Stimulated activated CD4-positive, alpha-beta T cell treated with anti-CD3 and anti-CD28 coated beads, Interleukin-4, amount 100 ng/mL, for 24 hours (primary cell): ENCODE results near the gene SLC45A3.
"Not testable (repeated sequence)": the region's sequence is repeated elsewhere in the genome, so short reads cannot be mapped to it uniquely, and the experiment has no call there.

ENCODE experiments used
- DNase-seq: peaks from one replicate; pipeline ENCODE4 v3.0.0-alpha.2; 2020

The SLC45A3 gene, protein sequence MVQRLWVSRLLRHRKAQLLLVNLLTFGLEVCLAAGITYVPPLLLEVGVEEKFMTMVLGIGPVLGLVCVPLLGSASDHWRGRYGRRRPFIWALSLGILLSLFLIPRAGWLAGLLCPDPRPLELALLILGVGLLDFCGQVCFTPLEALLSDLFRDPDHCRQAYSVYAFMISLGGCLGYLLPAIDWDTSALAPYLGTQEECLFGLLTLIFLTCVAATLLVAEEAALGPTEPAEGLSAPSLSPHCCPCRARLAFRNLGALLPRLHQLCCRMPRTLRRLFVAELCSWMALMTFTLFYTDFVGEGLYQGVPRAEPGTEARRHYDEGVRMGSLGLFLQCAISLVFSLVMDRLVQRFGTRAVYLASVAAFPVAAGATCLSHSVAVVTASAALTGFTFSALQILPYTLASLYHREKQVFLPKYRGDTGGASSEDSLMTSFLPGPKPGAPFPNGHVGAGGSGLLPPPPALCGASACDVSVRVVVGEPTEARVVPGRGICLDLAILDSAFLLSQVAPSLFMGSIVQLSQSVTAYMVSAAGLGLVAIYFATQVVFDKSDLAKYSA

DNA sequence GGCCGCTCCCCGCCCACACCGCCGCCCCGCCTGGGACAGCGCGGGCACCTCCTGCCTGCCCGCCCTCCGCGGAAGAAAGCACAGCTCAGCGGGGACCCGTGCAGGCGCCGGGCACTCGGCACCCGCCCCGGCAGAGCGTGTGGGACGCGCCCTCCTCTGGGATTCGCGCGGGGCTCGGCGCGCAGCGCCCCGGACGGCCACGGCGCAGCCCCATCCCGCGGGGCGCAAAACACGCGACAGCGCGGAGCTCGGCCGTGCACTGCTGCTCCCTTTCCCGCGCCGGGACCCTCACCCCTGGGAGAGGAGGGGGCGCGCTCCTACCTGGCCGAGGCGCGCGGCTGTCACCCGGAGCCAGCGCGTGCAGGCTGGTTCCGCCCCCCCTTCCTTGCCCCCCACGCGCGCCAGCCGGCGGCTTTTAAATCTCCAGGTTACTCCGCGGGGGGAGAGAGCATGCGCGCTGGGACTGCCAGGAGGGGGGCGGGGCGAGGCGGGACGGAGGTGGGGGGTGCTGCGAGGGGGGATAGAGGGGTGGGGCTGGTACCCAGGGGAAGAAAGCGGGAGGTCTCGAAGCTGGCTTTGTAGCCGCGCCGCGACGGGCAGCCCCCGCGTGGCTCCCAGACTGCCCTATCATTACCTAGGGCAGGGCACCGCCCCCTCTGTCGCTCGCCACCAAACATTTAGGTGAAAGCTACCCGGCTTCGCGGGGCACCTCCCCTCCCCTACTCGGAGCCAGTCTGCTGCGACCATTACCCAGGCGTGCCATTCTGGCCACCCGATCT is at the start of gene SLC45A3:
SLC45A3 (minus strand) TSS at position 437 of the 779 bp plus-strand sequence. CDS start 15,853 bp downstream, outside the sequence.
- peak; percentile 46 for DNase-seq

DNA sequence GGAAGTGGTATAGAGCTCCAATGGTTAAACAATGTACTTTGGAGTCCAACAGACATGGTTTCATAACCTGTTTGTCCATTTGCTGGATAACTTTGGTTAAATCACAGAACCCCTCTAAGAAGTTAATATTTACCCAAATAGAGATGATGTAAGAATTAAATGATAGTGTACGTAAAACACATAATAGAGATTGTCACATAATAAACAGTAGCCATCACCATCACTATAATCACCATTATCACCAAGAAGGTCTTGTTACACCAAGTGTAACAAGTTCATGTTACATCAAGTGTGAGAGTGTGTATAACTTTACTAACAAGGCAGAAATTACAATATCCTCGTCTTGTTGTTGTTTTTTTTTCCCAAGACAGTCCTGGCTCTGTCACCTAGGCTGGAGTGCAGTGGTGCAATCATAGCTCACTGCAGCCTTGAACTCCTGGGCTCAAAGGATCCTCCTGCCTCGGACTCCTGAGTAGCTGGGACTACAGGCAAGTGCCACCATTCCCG is 46.4 kb upstream of the SLC45A3 start:
- DNase-seq = no peak

DNA sequence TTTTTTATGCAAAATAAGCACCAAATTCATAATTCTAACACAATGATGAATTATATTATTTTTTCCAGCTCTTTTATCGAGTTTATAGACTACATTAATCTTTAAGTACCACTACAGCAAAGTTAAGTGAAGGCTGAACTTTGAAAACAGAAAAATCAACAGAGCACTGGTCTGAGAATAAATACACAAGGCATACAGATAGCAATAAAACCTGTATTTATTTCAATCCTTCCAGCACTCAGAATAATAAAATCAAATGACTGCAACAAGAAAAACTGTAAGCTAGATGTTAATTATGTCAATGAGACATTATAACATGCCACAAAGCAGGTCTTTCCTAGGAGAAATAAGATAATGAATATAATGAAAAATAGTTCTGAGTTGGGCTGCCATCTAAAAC is 45.2 kb upstream of the SLC45A3 start:
- no peak for DNase-seq

DNA sequence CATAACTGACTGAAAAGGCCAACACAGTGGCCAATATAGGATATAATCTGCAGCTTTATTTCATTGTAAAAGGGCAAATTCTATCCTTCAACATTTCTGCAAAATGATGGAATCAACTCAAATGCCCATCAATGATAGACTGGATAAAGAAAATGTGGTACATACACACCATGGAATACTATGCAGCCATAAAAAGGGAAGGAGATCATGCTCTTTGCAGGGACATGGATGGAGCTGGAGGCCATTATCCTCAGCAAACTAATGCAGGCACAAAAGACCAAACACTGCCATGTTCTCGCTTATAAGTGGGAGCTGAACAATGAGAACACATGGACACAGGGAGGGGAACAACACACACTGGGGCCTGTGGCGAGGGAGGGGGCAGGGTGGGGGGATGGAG is 40.4 kb upstream of the SLC45A3 start:
- not testable (repeated sequence) for DNase-seq

DNA sequence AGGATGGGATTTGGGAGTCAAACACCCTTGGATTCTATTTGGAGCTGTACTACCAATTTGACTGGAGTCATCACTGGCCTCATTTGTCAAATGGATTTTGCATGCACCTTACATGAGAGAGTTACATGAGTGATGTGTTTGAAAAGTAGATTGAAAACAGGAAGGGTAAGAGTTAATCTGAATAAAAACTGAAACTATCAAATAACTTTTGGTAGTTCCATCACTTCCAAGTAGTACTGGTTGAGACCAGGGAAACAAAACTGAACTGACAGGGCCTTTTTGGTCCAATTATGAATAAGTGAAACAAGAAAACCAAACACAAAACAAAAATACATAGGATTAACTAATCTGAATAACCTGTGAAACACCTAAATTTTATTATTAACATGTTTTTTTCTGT is 39.5 kb upstream of the SLC45A3 start:
- DNase-seq = no peak

DNA sequence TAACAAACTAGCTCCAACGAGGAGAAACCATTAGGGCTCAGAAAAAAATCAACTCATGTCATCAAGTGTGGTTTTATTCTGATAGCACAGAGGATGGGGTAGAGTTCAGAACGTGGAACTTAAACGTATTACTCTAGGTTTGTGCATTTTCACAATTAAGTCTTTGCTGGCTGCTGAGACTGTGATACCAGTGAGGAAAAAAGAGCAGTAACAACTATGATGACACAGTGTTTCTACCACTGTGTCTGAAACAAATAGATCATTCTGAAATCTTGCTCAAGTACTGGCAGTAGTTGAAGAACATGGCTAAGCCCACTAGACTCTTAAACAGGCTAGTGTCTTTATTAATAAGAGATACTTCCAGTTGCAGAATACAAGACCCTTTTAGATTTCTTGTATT is 38.7 kb upstream of the SLC45A3 start:
- DNase-seq = no peak

DNA sequence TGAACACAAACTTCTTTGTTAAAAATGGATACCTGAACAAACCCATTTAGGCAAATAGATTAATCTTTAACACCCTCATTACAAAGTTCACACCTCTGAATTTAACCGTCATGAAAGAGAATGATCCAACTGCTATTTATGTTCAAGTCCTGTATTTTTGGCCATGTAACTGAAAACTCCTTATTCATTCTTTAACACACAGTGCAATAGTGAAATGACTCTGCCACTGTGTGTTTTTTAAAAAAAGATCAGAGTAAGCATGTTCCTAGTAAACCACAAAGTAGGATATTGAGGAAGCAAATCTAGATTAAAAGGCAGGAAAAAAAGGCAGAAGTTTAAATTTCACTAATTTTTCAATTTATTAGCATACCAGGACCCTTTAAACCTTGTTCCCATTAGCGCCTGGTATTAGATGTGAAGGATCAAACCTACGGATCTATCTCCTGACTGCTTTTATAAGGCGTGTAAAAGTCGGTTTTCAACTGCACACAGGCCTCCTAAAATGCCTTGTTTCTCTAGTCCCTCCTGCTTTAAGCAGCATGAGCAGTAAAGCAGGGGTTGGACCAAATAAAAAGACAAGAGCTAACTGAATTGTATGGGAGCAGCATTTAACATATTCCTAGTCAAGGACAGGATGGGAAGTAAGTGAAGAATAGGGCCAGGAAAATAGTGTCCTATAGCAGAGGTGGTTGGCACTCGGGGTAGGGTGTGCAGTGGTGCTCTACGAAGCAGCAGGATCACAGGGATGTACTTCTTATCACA is 36.2 kb upstream of the SLC45A3 start:
- no peak for DNase-seq

DNA sequence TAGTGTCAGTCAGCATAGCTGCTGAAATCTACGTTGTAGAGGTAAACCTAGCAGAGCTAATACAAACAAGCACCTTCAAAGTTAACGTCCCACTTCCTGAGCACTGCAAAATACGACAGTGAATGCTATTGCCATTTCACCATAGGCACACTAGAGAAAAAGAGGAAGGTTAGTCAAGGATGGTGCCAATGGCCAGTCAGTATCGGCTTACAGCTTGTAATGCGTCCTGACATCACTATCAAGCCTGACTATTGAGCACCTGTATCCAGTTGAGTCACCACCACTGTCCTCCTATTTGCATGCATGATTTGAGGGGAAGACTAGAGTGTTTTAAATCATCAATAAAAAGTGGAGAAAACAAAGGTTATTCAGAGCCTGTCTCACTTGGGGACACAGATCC is 35.3 kb upstream of the SLC45A3 start:
- DNase-seq = no peak

DNA sequence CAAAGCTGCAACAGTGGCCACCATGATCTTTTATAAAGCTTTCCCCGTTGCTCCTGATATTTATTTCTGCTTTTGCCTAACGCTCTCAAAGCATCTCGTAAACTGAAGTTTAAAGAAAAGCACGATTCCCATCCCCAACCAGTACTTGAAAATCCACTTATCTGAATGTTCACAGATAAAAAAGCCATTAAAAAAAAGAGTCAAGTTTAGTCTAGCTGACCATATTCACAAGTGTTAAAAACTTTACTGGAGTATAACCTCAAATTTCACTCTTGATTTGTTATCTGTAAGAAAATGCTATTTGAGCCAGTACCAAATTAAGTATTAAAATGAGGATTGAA is 34.6 kb upstream of the SLC45A3 start:
- DNase-seq = no peak

DNA sequence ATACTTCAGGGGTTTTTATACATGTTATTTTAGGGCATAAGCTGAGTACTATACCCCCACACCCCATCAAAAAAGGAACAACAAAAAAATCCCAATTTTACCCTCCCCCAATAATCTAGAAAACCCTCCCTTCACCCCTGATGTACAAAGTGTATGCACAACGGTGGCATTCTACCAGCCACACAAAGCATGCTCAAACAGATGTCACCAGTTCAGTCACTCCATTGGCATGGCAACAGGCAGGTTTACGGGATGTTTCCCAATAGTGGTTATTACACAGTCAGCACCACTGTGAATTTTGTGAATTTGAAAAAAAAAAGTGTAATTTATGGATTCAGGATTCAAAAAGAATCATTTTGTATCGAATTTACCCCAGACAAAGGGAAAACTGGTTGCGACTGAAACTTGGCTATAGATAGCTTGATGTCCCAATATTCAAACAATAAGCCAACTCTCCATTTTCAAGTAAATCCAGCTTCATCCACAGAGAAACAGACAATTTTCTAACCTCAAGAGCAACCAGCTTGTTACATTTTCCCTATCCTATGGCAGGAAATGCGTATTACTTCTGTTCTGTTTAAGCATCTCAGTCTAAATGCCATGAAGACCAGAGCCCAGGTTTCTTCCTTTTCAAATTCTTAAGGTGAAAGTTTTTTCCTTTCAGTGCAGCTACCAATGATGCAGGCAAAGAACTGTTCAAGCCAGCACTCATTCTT is 34.0 kb upstream of the SLC45A3 start:
- DNase-seq = no peak

DNA sequence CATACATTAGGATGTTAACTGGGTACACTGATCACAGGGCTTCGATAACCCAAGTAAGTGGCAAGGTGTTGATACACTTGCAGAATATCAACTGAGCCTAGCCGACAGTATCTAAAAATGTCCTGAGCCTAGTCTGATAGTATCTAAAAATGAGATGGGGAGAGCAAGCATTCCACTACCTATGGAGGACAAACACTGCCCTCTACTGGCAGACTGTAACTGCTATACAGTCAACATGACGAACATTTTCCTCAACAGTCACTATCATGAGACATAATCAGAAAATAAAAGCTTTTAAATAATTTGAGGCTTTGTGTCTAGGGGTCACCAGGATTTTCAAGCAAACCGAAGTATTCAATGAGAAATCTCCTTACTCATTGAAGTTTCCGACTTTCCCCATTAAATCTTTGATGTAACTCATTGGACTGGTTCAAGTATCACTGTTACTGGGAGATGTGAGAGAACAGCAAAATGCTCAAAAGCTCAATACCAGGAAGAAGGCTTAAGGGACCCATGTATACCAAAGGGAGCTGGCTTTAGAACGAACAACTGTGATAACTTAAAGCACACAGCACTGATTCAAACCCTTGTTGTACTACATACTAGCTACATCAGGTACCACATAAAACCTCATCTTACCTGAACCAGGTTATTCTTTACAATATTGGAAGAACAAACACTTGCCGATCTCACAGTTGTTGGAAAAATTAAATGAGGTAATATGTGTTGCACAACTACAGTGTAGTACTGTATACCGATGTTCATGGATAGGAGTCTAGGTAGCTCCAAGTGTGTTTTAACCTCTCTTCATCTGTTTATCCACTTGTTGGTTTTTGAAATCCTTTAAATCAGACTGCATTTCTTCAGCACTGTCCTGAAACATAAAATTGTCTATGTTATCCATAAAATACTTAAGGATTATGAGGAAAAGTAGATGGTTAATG is 31.1 kb upstream of the SLC45A3 start:
- DNase-seq = peak; percentile 83

DNA sequence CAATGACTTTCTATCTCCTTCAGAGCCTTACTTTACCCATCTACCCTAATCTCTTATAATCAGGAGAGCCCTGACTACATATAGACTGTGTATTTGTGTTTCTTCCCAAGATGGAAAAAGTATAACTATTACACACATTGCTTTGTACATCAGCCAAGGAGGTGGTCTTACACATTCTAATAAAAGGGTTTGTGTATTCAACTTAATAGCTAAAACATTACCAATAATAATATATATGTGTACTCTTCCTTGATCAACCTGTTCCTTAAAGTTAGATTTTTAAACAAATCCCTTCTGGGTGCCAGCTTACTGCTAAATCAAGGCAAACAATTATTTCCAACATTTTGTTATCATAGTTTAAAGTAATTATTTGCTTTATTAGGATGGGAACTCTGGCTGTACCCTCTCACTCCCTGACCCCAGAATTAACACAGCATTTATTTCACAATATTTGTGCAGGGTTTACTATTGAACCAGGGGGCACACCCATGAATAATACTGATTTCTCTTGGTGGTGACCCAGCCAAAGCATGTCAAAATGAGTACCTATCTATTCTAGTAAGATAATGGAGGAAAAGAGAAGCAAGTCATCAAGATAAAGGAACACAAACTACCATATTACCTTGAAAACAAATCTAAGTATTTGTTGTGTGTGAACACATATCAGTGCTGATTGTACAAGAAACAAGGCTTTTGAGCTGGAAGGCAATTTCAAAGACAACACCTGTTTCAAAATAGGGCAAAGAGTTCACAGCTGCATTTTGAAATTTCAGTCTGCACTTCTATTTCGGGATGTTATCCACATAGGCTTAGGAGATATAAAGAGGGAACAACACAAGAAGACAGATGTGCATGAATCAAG is 30.1 kb upstream of the SLC45A3 start:
- no peak for DNase-seq

DNA sequence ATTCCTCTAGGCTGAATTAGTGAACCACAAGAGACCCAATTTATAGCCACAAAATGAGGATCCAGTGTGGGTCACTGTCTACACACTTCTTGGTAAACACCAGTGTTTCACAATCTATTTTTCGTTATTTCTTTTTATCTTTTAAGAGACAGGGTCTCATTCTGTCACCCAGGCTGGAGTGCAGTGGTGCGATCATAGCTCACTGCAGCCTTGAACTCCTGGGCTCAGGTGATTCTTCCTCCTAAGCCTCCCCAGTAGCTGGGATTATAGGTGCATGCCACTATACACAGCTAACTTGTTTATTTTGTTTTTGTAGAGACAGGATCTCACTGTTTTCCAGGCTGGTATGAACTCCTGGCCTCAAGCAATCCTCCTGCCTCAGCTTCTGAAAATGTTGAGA is 29.3 kb upstream of the SLC45A3 start:
- DNase-seq = no peak

DNA sequence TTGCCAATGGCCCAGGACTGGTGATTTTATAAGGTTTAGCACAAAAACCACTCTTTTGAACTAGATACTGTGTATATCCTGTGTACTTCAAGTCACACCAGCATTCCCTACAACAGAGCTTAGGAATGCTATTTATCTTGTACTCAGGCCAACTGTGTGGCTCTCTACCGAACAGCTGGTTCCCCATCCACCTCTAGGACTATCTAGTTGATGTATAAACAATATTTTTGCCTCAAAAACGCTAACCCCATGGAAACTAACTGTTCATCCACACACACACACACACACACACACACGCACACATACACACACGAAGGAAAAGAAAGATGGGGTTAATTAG is 28.7 kb upstream of the SLC45A3 start:
- DNase-seq = no peak

DNA sequence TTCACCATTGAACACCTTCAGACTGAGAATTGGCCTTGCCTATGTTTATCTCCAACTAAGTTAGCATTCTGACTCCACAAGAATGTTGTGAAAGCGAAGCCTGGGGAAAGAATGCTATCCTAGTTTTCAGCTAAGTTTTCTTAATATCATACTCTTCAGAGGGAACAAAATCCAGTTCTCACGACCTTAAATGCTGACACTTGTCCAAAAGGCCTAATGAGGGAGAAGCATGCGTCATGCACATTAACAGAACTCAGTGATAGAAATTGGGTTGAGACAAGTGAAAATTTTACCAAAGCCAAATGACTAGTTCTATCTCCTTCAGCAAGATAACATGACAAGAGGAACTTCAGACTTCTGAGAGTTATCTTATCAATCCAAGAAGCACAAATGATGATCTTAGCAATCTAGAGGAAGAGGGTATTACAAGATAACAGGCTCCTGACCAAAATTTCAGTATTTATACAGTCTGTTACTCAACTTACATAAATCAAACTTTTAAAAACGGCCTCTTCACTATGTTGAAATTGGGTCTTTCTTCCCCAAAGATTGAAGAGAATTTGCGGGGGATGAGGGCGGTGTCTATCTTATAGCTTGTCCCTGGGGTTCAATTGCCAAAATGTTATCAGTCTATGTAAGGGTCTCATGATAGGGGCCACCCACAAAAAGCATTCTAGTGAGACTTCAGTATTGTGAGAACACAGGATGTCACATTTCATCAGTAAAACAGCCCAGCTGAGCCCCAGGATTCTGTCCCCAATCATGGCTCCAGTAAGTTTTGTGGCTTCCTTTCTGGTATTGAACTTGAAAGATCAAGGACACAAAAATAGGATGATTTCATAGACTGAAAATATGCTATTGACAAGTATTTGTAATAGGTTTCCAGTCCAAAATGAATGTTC is 26.5 kb upstream of the SLC45A3 start:
- no peak for DNase-seq

DNA sequence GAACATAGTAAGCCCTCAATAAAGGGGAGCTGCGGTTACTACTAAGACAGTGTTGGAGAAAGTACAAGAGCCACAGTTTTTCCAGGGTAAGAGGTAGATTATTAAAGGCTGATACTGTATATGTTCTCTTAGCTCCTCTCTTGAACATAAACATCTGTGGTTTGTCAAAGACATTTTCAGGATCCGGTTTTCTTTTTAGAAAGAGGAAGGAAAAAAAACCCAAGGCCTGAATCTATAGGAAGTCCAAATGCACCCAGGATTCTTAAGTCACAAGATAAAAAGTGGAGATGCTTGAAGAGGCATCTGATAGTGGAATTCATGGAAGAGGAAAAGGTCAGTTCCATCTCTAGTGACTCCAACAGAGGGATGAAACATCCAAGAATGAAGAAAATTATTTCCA is 24.6 kb upstream of the SLC45A3 start:
- no peak for DNase-seq

DNA sequence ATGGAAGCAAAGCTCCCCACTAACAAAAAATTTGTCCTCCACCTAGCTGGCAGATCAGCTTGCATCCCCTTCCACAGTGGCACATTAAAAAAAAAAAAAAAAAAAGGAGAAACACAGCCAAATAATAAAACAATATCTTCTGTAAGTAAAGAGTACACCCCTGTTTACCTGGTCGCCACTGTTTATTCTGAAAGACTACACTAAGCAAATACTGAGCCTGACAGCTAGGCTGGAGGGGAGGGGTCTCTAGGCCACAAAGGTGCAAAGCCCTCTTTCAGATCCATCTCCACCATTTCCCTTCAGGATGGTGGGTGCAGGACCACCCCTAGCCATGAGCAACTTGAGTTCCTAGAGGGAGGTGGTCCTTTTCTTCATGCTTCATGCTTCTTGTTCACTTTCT is 22.8 kb upstream of the SLC45A3 start:
- no peak for DNase-seq

DNA sequence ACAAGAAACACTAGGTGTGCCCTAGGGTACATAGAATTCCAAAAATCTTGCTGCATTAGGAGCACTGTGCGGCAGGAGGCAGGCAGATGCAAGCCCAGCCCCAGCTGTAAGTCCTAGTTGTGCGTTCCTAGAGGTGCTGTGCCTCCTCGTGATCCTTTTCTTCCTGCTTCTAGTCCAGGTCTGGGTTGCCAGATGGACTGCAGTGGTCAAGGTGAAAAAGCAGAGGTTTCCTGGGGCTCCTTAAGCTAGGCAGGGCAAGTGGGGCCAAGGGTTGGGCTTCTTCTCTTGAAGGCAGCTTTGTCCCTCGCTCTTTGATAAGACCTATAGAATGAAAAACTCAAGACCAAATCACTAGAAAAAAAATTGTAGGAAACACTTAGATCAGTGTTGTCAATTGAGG is 21.6 kb upstream of the SLC45A3 start:
- no peak for DNase-seq

DNA sequence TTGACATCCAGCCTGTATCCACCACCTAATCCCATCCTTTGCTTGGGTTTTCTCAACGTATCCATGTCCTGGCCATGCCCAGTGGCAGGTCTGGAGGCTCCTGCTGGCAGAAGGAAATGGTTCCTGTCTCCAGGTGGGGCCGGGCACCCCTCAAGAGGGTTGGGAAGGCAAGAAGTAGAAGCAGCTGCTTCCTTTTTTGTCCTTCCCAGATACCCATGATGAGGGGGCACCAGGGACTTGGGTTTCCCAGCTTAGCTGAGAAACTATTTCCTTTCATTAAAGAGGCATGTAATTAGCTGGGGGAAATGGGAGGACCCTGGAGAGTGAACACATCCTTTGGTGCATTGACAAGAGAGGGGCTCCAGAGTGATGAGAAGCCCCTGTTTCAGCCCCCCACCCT is 21.1 kb upstream of the SLC45A3 start:
- DNase-seq = no peak
